GM12872 (cell line): Measurements from ENCODE around the gene SCARB1.

Source experiments
- CTCF ChIP-seq: IDR thresholded peaks from 3 replicates; pipeline ENCODE4 v1.5.1; 2011; ENCODE audit warnings: low read depth, mild to moderate bottlenecking, low read length, moderate library complexity; ENCODE audit not compliant: insufficient read depth

SCARB1 gene

GRCh38 chr12:124747426-124748161, 116.1 kb downstream of the SCARB1 start:
- no peak for TF ChIP-seq CTCF

- no peak for TF ChIP-seq CTCF
Measured at GRCh38 chr12:124746649-124747425, 116.8 kb downstream of the SCARB1 start.

GRCh38 chr12:124745891-124746570, 117.6 kb downstream of the SCARB1 start:
- no peak for TF ChIP-seq CTCF

- no peak for TF ChIP-seq CTCF
Measured at GRCh38 chr12:124745465-124745890, 118.2 kb downstream of the SCARB1 start.

- TF ChIP-seq CTCF, result no peak
Measured at GRCh38 chr12:124744659-124745464, 118.8 kb downstream of the SCARB1 start.

- no peak for TF ChIP-seq CTCF
Measured at GRCh38 chr12:124744273-124744640, 119.4 kb downstream of the SCARB1 start.
